Measurements from ENCODE around the gene SAPCD2.

DNA sequence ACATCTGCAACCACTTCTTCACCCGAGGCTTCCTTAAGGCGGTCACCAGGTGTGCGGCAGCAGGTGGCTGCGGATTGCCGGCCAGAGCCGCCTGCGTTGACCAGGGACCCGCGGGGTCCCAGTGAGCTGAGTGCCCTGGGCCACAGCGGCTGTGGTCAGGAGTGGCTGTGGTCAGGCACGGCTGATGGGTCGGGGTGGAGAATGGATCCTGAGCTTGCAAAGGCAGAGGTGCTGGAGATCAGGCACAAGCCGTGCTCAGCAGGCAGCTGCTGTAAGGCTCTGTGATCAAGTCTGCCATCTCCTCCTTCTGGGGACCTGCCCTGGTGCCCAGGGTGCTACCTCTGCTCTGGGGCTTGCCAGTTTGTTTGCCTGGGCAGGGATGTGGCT lies 9.0 kb upstream of the SAPCD2 start:
- TF ChIP-seq, protein P1, sequence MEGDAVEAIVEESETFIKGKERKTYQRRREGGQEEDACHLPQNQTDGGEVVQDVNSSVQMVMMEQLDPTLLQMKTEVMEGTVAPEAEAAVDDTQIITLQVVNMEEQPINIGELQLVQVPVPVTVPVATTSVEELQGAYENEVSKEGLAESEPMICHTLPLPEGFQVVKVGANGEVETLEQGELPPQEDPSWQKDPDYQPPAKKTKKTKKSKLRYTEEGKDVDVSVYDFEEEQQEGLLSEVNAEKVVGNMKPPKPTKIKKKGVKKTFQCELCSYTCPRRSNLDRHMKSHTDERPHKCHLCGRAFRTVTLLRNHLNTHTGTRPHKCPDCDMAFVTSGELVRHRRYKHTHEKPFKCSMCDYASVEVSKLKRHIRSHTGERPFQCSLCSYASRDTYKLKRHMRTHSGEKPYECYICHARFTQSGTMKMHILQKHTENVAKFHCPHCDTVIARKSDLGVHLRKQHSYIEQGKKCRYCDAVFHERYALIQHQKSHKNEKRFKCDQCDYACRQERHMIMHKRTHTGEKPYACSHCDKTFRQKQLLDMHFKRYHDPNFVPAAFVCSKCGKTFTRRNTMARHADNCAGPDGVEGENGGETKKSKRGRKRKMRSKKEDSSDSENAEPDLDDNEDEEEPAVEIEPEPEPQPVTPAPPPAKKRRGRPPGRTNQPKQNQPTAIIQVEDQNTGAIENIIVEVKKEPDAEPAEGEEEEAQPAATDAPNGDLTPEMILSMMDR (conservative IDR thresholded peaks at IDR 0.05), result no peak
- TF ChIP-seq ZFX (IDR thresholded peaks at IDR 0.05), result no peak
